CD4-positive, alpha-beta T cell treated with Interleukin-2 at 100 ng/mL for 4 hours (primary cell): Measurements from ENCODE around the gene ADI1.
"Not testable (repeated sequence)": the region's sequence is repeated elsewhere in the genome, so short reads cannot be mapped to it uniquely, and the experiment has no call there.

Experiments
- DNase-seq: peaks from one replicate; pipeline ENCODE4 v3.0.0-alpha.2; 2020; ENCODE audit warnings: low spot score

ADI1 gene

GRCh38 chr2:3493615-3494007, 25.7 kb downstream of the ADI1 start:
- no peak for DNase-seq

DNA sequence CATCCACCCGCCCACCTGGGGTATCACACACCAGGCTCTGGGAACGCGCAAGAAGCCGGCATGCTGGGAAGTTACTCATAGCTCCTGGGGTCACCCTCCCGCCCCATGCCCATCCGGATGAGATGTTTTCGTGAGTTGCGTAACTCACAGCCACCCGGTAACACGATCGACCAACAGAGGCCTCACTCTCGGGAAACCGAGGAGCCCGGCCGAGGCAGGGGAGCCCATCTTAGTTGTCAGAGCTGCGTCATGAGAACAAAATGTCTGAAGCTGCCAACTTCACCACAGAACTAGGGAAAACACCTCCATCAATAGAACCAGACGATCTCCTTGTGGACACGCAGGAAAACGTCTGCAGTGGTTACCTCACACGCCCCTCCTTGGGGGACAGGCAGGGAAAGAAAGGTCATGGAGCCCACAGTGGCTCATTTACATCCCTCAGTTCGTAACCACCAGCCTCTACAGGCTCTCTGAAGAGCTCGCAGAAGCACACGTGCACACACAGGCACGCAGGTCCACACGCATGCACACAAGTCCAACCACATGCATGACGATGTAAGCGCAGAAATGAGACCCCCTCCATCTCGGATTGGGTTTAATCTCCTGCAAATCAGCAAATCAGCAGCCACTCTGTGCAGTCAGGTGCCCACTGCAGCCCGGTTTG, 26.2 kb downstream of the ADI1 start:
- DNase-seq = no peak

GRCh38 chr2:3492475-3492787, 26.9 kb downstream of the ADI1 start:
- DNase-seq = not testable (repeated sequence)

DNA sequence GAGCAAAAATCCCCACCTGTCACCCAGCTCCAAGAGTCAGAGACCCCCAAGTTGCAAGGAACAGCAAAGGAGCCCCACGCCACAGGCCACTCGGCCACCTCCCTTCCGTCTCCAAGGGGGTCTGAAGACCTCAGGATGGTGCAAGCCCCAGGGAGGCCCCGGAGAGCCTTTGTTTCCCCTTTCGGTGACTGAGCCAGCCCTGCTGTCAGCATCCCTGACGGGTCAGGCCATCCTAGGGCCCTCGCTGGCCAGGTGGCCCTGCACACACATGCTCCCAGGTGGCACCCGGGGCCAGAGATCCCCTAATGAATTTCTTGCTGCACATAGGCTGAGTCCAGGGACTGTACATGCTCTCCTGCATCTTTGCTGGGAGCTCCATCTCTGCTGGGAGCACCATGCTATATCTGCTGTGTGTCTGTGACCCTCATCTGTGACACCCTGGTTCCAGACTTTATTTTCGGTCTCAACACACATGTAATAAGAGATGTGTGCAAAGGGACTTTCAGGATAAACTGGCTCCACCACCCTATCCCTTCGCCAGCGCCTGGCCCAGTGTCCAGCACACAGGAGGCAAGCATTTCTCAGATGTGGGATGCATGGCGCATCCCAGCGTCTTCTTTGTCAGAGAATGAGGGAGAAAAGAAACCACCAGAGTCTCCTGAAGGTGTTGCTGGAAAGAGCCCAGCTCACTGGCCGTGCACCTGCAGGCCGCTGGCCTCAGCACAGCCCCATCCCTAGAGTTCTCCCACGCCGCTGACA, 27.4 kb downstream of the ADI1 start:
- DNase-seq = no peak

DNA sequence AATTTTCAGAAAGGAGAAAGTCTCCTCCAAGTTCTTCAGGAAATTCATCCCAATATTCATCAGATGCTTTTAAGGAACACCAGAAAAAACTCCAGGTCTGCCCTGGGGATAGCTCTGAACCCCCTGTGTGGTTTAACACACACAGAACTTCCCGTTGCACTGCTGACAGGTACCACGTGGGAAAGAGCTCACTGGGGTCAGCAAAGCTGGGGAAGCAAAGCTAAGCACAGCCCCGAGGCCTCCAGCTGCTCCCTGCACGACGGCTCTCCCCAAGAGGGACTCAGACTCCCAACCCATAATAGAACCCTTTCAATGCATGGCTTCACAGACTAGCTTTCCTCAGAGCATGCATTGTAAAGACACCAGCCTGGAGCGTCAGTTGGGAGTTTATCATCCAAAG, 28.0 kb downstream of the ADI1 start:
- DNase-seq = no peak

- no peak for DNase-seq
Measured at GRCh38 chr2:3490191-3491170, 28.9 kb downstream of the ADI1 start.

- no peak for DNase-seq
Measured at GRCh38 chr2:3489764-3490115, 29.6 kb downstream of the ADI1 start.

DNA sequence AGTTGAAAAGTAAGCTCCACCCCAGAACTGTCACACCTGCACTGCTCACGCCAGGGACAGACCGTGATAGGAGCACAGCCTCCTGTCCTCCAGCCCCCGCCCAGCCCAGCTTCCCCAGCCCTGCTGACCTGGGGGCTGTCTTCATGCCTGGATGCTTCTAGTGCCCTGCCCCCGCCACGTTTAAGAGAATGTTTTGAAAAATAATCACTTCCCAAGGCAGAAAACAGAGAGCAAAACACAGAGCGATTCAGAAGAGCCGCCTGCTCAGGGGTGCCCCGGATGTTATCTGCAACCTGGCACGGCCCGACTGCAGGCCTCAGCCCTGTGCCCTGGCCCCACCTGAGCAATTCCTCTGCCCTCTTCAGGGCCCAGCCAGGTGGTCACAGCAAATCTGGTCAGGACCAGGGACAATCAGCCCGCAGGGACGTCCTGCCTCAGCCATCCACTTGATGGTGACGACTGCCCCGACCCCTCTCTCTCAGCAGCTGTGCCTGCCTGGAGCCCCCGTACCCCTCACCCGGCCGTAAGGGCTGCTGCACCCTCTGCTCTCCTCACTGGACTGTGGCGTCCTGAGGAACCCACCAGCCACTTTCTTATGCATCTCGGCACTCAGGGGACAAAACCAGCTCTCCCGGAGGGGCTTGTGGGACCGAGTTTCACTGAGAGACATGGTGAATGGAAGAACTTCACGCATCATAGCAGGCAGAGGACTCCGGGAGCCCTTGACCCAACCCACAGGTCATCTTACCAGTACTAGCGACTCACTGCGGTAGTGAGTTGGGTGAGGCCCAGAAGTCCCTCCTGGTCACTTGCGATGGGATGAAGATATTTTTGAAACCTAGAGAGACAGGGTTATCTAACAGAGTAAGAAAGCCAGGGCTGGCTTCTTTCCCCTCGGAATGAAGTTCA, 30.2 kb downstream of the ADI1 start:
- no peak for DNase-seq

DNA sequence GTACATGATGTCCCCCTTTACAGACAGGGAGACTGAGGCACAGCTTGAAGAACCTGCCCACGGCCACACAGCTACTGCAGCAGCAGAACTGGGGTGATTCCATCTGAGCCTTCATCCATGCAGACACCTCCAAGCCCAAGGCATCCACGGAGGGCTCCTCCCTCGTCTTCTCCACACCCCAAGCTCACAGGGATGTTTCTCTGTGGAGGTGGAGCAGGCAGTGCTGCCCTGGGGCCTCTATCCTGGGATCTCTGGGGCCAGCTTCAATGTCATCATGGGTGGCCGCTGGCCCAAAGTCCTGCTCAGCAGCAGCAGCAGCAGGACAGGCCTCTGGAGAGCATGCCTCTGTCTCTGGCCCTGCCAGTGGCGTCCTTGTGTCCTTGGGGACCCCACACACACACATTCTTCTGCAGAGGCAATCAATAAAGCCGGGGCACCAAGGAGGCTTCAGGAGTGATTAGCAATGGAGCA, 31.2 kb downstream of the ADI1 start:
- no peak for DNase-seq

DNA sequence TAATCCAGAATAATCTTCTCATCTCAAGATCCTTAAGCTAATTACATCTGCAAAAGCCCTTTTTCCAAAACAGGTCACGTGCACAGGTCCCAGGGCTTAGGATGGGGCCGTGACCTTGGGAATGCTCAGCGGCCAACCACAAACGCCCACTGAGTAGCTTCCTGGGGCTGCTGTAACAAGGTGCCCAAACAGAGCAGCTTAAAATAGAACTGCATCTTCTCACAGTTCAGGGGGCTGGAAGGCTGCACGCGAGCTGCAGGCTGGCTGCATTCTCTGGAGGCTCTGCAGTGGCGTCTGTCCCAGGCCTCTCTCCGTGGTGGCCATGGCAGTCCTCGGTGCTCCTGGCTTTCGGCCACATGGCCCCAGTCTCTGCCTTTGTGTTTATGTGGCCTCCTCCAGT, 31.9 kb downstream of the ADI1 start:
- DNase-seq = no peak

DNA sequence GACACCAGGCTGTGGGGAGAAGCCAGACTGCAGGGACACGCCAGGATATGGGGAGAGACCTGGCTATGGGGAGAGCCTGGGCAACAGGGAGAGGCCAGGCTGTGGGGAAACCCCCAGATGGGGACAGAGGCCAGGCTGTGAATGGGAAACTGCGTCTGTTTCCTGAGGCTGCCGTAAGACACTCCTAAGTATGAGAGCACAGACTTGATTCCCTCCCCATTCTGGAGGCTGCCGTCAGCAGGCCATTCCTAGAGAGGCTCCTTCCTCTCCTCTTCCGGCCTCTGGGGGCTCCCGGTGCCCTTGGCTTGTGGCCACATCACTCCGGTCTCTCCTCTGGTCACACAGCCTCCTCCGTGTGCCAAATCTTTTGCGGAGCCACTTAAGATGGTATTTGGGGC, 32.3 kb downstream of the ADI1 start:
- DNase-seq = no peak

DNA sequence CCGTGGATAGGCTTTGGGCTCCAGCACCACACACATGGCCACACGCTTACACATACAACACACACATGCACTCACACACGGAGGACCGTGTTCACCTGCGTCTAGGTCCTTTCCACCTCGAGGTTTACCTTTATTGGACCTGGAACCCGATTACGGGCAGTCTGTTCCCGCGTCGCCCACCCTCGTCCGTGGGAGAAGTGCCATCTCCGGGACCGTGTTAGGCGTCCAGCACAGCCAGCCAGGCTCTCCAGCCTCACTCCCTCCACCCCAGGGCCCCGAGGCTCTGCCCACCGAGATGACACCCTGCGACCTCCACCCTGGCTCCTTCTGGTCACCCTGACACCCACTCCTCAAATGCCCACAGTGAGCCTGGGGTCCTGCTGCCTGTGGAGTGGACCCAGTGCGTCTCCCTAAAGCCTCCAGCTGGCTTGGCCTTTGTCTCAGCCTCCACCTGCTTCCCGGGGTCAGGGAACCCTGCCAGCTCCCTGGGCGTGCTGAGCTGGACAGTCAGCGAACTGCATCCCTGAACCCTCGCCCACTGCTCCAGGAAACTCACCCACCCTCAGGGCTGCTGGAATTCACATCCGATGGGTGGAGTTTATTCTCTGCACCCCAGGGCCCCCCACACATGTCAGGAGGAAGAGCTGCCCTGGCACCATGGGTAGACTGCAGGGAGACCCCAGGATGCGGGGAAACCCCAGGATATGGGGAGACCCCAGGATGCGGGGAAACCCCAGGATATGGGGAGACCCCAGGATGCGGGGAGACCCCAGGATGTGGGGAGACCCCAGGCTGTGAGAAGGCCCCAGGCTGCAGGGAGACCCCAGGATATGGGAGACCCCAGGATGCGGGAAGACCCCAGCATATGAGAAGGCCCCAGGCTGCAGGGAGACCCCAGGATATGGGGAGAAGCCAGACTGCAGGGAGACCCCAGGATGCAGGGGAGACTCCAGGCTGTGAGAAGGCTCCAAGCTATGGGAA, 33.0 kb downstream of the ADI1 start:
- DNase-seq = no peak

GRCh38 chr2:3485166-3485565, 34.2 kb downstream of the ADI1 start:
- DNase-seq = no peak

- no peak for DNase-seq
Measured at GRCh38 chr2:3483986-3484960, 35.1 kb downstream of the ADI1 start.

GRCh38 chr2:3483227-3483985, 35.9 kb downstream of the ADI1 start:
- DNase-seq = peak; percentile 53

GRCh38 chr2:3482363-3482821, 36.9 kb downstream of the ADI1 start:
- no peak for DNase-seq

GRCh38 chr2:3481736-3482362, 37.5 kb downstream of the ADI1 start:
- DNase-seq = no peak

GRCh38 chr2:3481011-3481400, 38.3 kb downstream of the ADI1 start:
- no peak for DNase-seq
